Activated CD4-positive, alpha-beta T cell treated with anti-CD3 and anti-CD28 coated beads, Interleukin-2, amount 10 ng/mL, durations not matched to agents 24 days and 14 days (primary cell): ENCODE results near the gene GRIK4. TPM values are rescaled to one million over a fixed set of nuclear protein-coding genes. Genes with fewer than 3 reads are reported as not detected.

Source experiments
- DNase-seq: peaks from one replicate; pipeline ENCODE4 v3.0.0; 2022
- H3K27ac Mint-ChIP-seq: one replicate; pipeline ENCODE4 v1.8.0; 2022; ENCODE audit warnings: mild to moderate bottlenecking, mixed read lengths
- H3K27me3 Mint-ChIP-seq: one replicate; pipeline ENCODE4 v1.8.0; 2022; ENCODE audit warnings: mixed read lengths
- H3K36me3 Mint-ChIP-seq: one replicate; pipeline ENCODE4 v1.8.0; 2022; ENCODE audit warnings: low read depth, mild to moderate bottlenecking, mixed read lengths
- H3K4me1 Mint-ChIP-seq: one replicate; pipeline ENCODE4 v1.8.0; 2021; ENCODE audit warnings: mixed read lengths
- H3K4me3 Mint-ChIP-seq: one replicate; pipeline ENCODE4 v1.8.0; 2022; ENCODE audit warnings: mild to moderate bottlenecking, moderate library complexity, mixed read lengths
- H3K9me3 Mint-ChIP-seq: one replicate; pipeline ENCODE4 v1.8.0; 2021; ENCODE audit warnings: mixed read lengths
- intact Hi-C: fragments of 100-400 bp; cut with micrococcal nuclease; formaldehyde crosslinking; loops from one replicate; pipeline ENCODE4 v1.15.1; 2023
- total RNA-seq: library from RNA; stranded (reverse); gene quantifications from 2 replicates; pipeline ENCODE4 v1.2.3, GENCODE V29; 2022

GRIK4 gene
- total RNA-seq: 0.02 and 0.09 TPM in 2 replicates

GRCh38 chr11:120511116-120511819 lies at the start of gene GRIK4:
Gene GRIK4 (plus strand): TSS chr11:120511748. CDS start chr11:120660319, 148,571 bp downstream.
- Mint-ChIP-seq H3K4me1 (peaks cover 2% of the 10 kb centered on the region), H3K27me3 (peaks cover 71% of the 10 kb centered on the region), H3K27ac (no peak within 1 kb of the TSS), H3K36me3 (no peaks in the 10 kb centered on the region), H3K4me3 (peak within 1 kb of the TSS; percentile 35), H3K9me3 (no peaks in the 10 kb centered on the region)
- intact Hi-C loops: loop anchor here (1.0 to 5.0 kb wide), 4 partner anchors 174 to 684 kb away; no protein-coding TSS in a partner anchor
- peak; percentile 92 for DNase-seq

DNA sequence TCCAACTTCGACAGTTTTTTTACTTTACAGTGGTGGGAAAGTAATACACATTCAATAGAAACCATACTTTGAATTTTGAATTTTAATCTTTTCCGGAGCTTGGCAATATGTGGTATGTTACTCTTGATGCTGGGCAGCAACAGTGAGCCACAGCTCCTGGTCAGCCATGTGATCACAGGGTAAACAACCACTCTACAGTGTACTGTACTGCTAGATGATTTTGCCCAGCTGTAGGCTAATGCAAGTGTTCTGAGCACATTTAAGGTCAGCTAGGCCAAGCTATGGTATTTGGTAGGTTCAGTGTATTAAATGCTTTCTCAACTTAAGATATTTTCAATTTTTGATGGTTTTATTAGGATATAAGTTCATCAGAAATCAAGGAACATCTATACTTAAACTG lies 48.7 kb upstream of the GRIK4 start:
- intact Hi-C loops: no loop called here
- no peak overlapping the region for H3K4me3 Mint-ChIP-seq
- no peaks in the 10 kb centered on the region for H3K27me3 Mint-ChIP-seq
- no peaks in the 10 kb centered on the region for H3K9me3 Mint-ChIP-seq
- no peak overlapping the region for H3K27ac Mint-ChIP-seq
- no peaks in the 10 kb centered on the region for H3K4me1 Mint-ChIP-seq
- peaks cover 16% of the 10 kb centered on the region for H3K36me3 Mint-ChIP-seq
- DNase-seq: no peak

GRCh38 chr11:120465921-120466534 lies 45.5 kb upstream of the GRIK4 start:
- no peaks in the 10 kb centered on the region for H3K27me3 Mint-ChIP-seq

DNA sequence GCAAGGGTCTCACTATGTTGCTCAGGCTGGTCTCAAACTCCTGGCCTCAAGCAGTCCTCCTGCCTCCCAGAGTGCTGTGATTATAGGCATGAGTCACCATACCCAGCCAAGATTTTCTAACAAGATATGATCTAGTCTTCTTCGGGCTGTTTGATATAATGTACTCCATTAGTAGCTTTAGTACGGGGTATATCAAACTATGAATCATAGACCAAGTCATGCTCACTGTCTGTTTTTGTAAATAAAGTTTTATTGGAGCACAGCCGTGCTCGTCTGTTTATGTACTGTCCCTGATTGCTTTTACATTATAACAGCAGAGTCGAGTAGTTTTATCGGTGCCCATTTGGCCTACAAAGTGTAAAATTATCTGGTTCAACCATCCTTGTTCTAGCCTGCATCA lies 43.9 kb upstream of the GRIK4 start:
- no peak for DNase-seq
- intact Hi-C loops: no loop called here
- H3K4me1 Mint-ChIP-seq: no peaks in the 10 kb centered on the region
- H3K9me3 Mint-ChIP-seq: no peaks in the 10 kb centered on the region
- H3K4me3 Mint-ChIP-seq: no peak overlapping the region
- H3K36me3 Mint-ChIP-seq: peaks cover 3% of the 10 kb centered on the region
- H3K27me3 Mint-ChIP-seq: no peaks in the 10 kb centered on the region
- H3K27ac Mint-ChIP-seq: no peak overlapping the region

More at GRCh38 chr11:120465921-120466534, 45.5 kb upstream of the GRIK4 start:
- Mint-ChIP-seq H3K9me3 (no peaks in the 10 kb centered on the region), H3K27ac (no peak overlapping the region), H3K4me1 (no peaks in the 10 kb centered on the region), H3K4me3 (no peak overlapping the region), H3K36me3 (peaks cover 10% of the 10 kb centered on the region)
- DNase-seq: no peak
- intact Hi-C loops: no loop called here

DNA sequence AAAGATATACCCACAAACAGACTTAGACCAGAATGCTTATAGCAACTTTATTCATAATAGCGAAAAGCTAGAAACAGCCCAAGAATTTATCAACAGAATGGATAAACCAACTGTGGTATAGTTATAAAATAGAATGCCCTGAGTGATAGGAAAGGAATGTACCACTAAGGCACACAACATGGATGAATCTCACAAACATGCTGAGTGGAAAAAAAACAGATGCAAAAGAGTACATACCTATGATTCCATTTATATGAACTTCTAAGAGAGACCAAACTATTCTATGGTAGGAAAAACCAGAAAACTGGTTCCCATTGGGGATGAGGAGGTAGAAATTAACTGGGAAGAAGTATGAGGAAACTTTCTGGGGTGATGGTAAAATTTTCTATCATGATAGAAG lies 40.4 kb upstream of the GRIK4 start:
- no peak for DNase-seq
- no peak overlapping the region for H3K27ac Mint-ChIP-seq
- intact Hi-C loops: no loop called here
- H3K36me3 Mint-ChIP-seq: no peaks in the 10 kb centered on the region
- H3K9me3 Mint-ChIP-seq: no peaks in the 10 kb centered on the region
- H3K4me3 Mint-ChIP-seq: no peak overlapping the region
- no peaks in the 10 kb centered on the region for H3K27me3 Mint-ChIP-seq
- no peaks in the 10 kb centered on the region for H3K4me1 Mint-ChIP-seq

DNA sequence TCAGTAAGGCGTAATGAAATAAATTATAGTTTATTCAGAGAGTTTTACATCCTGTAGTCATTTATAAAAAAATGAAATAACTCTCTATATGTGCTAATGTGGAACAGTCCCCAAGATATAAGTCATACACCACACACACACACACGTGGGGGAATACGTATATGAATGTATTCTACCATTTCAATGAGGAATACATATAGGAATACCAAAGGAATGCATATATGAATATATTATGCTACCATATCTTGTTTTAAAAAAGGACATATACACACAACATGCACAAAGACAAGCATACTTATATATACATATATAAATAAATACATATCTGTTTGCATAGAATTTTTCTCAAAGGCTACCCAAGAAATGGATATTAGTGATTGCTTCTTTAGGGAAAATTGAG lies 39.6 kb upstream of the GRIK4 start:
- Mint-ChIP-seq H3K4me1 (no peaks in the 10 kb centered on the region), H3K27ac (no peak overlapping the region)

GRCh38 chr11:120473503-120473902 lies 38.0 kb upstream of the GRIK4 start:
- Mint-ChIP-seq H3K4me3 (no peak overlapping the region), H3K27ac (no peak overlapping the region), H3K9me3 (no peaks in the 10 kb centered on the region), H3K36me3 (peaks cover 6% of the 10 kb centered on the region), H3K4me1 (peaks cover under 1% of the 10 kb centered on the region), H3K27me3 (no peaks in the 10 kb centered on the region)
- DNase-seq: no peak
- intact Hi-C loops: no loop called here

More for the DNA sequence above, 39.6 kb upstream of the GRIK4 start:
- H3K9me3 Mint-ChIP-seq: no peaks in the 10 kb centered on the region
- no peak overlapping the region for H3K4me3 Mint-ChIP-seq
- DNase-seq: no peak
- H3K36me3 Mint-ChIP-seq: peaks cover 3% of the 10 kb centered on the region
- intact Hi-C loops: no loop called here
- no peaks in the 10 kb centered on the region for H3K27me3 Mint-ChIP-seq

DNA sequence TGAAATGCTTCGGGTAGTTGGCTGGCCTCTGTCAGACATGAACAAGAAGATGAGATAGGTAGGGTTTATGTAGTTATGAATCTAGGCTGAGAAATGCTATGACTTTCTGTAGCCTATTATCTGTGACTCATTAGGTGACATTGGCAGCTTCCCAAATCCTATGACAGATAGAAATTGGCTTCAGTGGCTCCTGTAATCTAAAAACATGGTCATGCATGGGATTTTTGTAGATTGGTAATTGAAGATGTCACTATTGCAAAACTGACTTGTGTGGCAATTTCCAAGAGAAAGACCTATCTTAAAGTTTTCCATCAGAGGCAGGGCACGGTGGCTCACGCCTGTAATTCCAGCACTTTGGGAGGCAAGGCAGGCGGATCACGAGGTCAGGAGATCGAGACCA lies 29.4 kb upstream of the GRIK4 start:
- Mint-ChIP-seq H3K36me3 (peaks cover 6% of the 10 kb centered on the region), H3K27me3 (no peaks in the 10 kb centered on the region)
- intact Hi-C loops: no loop called here

GRCh38 chr11:120484722-120485121 lies 26.8 kb upstream of the GRIK4 start:
- intact Hi-C loops: no loop called here
- no peak overlapping the region for H3K4me3 Mint-ChIP-seq
- H3K36me3 Mint-ChIP-seq: peaks cover 4% of the 10 kb centered on the region
- no peak for DNase-seq
- H3K4me1 Mint-ChIP-seq: peaks cover 2% of the 10 kb centered on the region
- H3K27ac Mint-ChIP-seq: no peak overlapping the region
- no peaks in the 10 kb centered on the region for H3K9me3 Mint-ChIP-seq
- no peaks in the 10 kb centered on the region for H3K27me3 Mint-ChIP-seq

More for the DNA sequence above, 29.4 kb upstream of the GRIK4 start:
- Mint-ChIP-seq H3K27ac (no peak overlapping the region), H3K4me1 (peaks cover 8% of the 10 kb centered on the region), H3K9me3 (no peaks in the 10 kb centered on the region), H3K4me3 (no peak overlapping the region)
- no peak for DNase-seq

DNA sequence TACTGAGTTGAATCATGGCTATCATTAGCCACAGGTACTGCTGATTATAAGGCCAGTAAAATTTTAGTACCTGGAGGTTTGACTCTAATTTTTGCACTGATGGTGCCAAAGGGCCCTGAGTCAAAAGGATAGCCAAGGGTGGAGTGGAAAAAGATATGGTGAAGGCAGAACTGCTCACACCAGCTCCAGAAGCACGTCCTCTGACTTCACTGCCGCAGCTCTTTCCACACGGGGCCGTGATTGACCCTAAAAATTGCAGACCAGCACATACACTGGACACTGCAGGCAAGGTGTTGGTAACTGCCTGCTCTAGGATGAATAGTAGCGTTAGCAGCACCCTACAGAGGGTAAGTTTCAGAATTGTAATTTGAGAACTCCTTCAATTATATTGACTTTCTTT lies 25.4 kb upstream of the GRIK4 start:
- H3K36me3 Mint-ChIP-seq: peaks cover 4% of the 10 kb centered on the region
- no peak overlapping the region for H3K27ac Mint-ChIP-seq
- H3K27me3 Mint-ChIP-seq: no peaks in the 10 kb centered on the region
- no peak overlapping the region for H3K4me3 Mint-ChIP-seq
- H3K4me1 Mint-ChIP-seq: no peaks in the 10 kb centered on the region
- intact Hi-C loops: no loop called here
- no peaks in the 10 kb centered on the region for H3K9me3 Mint-ChIP-seq
- no peak for DNase-seq

DNA sequence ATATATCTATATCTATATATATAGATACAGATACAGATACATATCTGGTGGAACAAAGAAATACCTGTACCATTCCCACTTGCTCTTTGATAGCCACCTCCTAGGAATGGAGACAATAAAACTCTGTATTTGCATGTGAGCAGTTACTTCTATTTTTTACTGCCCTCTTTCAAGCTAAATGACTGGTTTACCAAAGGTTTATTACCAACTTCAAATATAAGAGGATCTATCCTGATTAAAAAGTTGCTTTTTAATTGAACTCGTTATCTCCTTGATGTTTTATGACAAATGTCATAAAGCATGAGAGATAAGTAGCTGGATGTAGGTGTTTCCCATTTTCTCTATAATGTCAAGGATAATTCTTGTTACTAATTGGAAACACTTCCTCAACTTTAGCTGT lies 21.7 kb upstream of the GRIK4 start:
- intact Hi-C loops: no loop called here
- no peak overlapping the region for H3K4me3 Mint-ChIP-seq
- H3K4me1 Mint-ChIP-seq: no peaks in the 10 kb centered on the region
- DNase-seq: no peak
- H3K9me3 Mint-ChIP-seq: no peaks in the 10 kb centered on the region
- no peaks in the 10 kb centered on the region for H3K36me3 Mint-ChIP-seq
- peaks cover 2% of the 10 kb centered on the region for H3K27me3 Mint-ChIP-seq
- H3K27ac Mint-ChIP-seq: no peak overlapping the region

DNA sequence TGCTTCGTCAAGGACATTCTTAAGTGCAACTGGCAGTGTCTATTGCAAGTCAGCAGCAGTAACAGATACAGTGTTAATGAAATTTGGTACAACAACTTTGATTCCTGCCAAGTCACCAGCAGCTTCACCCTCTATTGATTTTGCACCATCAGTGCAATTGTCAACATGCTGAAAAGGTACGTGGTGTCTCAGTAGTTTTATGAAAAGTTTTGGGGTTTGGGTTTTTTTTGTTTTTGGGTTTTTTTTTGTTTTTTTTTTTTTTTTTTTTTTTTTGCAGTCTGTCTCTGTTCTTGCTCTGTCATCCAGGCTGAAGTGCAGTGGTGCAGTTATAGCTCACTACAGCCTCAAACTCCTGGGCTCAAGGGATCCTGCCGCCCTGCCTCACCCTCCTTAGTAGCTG lies 19.1 kb upstream of the GRIK4 start:
- Mint-ChIP-seq H3K27ac (no peak overlapping the region), H3K4me3 (no peak overlapping the region)

DNA sequence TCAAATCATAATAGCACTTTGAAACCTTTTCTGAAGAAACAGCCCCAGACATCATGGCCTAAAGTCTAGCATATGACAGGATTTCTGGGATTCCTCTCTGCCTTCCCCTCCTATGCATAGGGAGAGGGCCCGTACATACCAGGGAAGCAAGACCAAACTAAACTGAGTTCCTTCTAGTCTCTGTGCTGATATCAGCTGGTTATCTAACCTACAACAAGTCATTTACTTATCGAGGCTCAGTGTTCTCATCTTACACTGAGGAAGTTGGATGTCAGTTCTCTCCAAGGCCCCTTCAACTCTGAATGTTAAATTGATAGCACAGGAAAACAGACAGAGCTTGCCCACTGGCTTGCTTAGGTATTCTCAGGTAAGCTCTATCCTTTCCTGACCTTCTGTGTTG lies 17.0 kb upstream of the GRIK4 start:
- intact Hi-C loops: no loop called here
- Mint-ChIP-seq H3K36me3 (no peaks in the 10 kb centered on the region), H3K4me1 (no peaks in the 10 kb centered on the region)

More for the DNA sequence above, 19.1 kb upstream of the GRIK4 start:
- intact Hi-C loops: no loop called here
- H3K4me1 Mint-ChIP-seq: no peaks in the 10 kb centered on the region
- peaks cover 4% of the 10 kb centered on the region for H3K27me3 Mint-ChIP-seq
- DNase-seq: no peak
- no peaks in the 10 kb centered on the region for H3K9me3 Mint-ChIP-seq
- no peaks in the 10 kb centered on the region for H3K36me3 Mint-ChIP-seq

DNA sequence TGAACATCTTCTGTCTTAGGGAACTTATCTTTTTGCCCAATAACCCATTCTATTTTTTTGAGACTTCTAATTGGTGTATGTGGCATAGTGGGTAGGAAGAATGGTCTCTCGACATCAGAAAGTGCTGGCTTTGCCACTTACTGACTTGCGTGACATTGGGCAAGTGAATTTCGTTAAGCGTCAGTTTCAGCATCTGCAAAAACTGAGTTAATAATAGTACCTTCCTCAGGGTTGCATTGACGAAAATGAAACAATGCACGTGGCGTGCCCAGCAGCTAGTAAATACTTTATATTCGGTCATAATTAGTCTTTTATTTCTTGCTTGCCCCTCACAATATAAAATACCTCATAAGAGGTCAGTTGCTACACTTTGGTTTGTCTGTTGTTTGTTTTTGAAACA lies 12.5 kb upstream of the GRIK4 start:
- H3K4me1 Mint-ChIP-seq: no peaks in the 10 kb centered on the region
- no peaks in the 10 kb centered on the region for H3K9me3 Mint-ChIP-seq
- DNase-seq: no peak
- H3K27me3 Mint-ChIP-seq: peaks cover 35% of the 10 kb centered on the region
- H3K4me3 Mint-ChIP-seq: no peak overlapping the region
- no peak overlapping the region for H3K27ac Mint-ChIP-seq
- intact Hi-C loops: no loop called here
- H3K36me3 Mint-ChIP-seq: no peaks in the 10 kb centered on the region

More for the DNA sequence above, 17.0 kb upstream of the GRIK4 start:
- H3K4me3 Mint-ChIP-seq: no peak overlapping the region
- peaks cover 12% of the 10 kb centered on the region for H3K27me3 Mint-ChIP-seq
- H3K27ac Mint-ChIP-seq: no peak overlapping the region
- no peaks in the 10 kb centered on the region for H3K9me3 Mint-ChIP-seq
- no peak for DNase-seq
